ENCODE data around the gene PSMC3IP. TPM values are rescaled to one million over a fixed set of nuclear protein-coding genes. Genes with fewer than 3 reads are reported as not detected.
"Not testable (repeated sequence)": the region's sequence is repeated elsewhere in the genome, so short reads cannot be mapped to it uniquely, and the experiment has no call there.

Gene PSMC3IP
- total RNA-seq, 6 donors from 2014 or later: 1.9 to 6.8 (median 3.8) TPM; not detected in 1

GRCh38 chr17:42555122-42555622 is 22.4 kb downstream of the PSMC3IP start:
- ATAC-seq (ENCODE audit: low FRiP score in 2 of 2) (no peak), DNase-seq (no peak)
- 24% methylated on average over 4 of the region's 4 CpGs for WGBS, 2 donors
- H3K4me3 ChIP-seq: peak overlapping the region; percentile 59 to 95 (median 74)
- peak overlapping the region; percentile 82 to 96 (median 94) for H3K27ac ChIP-seq
- TF ChIP-seq POLR2AphosphoS5 (IDR thresholded peaks at IDR 0.05) (no peak), POLR2A (IDR thresholded peaks at IDR 0.05) (no peak), EP300 (IDR thresholded peaks at IDR 0.05) (no peak)
- no peaks in the 10 kb centered on the region for H3K9me3 ChIP-seq
- no peaks in the 10 kb centered on the region for H3K27me3 ChIP-seq
- H3K36me3 ChIP-seq: peaks cover 0 to 6% (median 0%) of the 10 kb centered on the region in 4 donors
- H3K4me1 ChIP-seq: peaks cover 17 to 43% (median 26%) of the 10 kb centered on the region in 4 donors

GRCh38 chr17:42554250-42555121 is 23.0 kb downstream of the PSMC3IP start:
- H3K27ac ChIP-seq: peak overlapping the region; percentile 82 to 96 (median 94)
- peak in 3 of 6 experiments; percentile 20 to 37 (median 34) for TF ChIP-seq CTCF (IDR thresholded peaks at IDR 0.05)
- peak; percentile 92 for TF ChIP-seq POLR2AphosphoS5 (IDR thresholded peaks at IDR 0.05)
- TF ChIP-seq EP300 (IDR thresholded peaks at IDR 0.05): peak in 1 of 4 donors; percentile 34
- TF ChIP-seq POLR2A (IDR thresholded peaks at IDR 0.05): peak in 3 of 4 donors; percentile 69 to 90 (median 72)
- H3K4me1 ChIP-seq: peaks cover 17 to 36% (median 24%) of the 10 kb centered on the region in 4 donors
- 1% methylated on average over 37 to 42 of the region's 82 CpGs for WGBS, 2 donors
- no peaks in the 10 kb centered on the region for H3K27me3 ChIP-seq
- H3K9me3 ChIP-seq: no peaks in the 10 kb centered on the region
- peaks cover 0 to 6% (median 0%) of the 10 kb centered on the region in 4 donors for H3K36me3 ChIP-seq
- H3K4me3 ChIP-seq: peak overlapping the region; percentile 59 to 95 (median 74)
- peak; percentile 92 to 97 for DNase-seq
- peak; percentile 88 to 96 for ATAC-seq (ENCODE audit: low FRiP score in 2 of 2)

- H3K9me3 ChIP-seq: no peaks in the 10 kb centered on the region
- H3K36me3 ChIP-seq: peaks cover 0 to 6% (median 0%) of the 10 kb centered on the region in 4 donors
- H3K27ac ChIP-seq: peak overlapping the region; percentile 82 to 96 (median 94)
- TF ChIP-seq POLR2AphosphoS5 (IDR thresholded peaks at IDR 0.05) (no peak), POLR2A (IDR thresholded peaks at IDR 0.05) (no peak), CTCF (IDR thresholded peaks at IDR 0.05) (no peak)
- H3K27me3 ChIP-seq: no peaks in the 10 kb centered on the region
- peaks cover 17 to 34% (median 23%) of the 10 kb centered on the region in 4 donors for H3K4me1 ChIP-seq
- ATAC-seq (ENCODE audit: low FRiP score in 2 of 2) (peak in 1 of 2 donors; percentile 17), DNase-seq (peak; percentile 61 to 81)
- H3K4me3 ChIP-seq: peak overlapping the region; percentile 59 to 95 (median 74)
- 67 to 78% methylated on average over 9 to 12 of the region's 16 CpGs for WGBS, 2 donors
These were observed 23.7 kb downstream of the PSMC3IP start for GRCh38 chr17:42553866-42554249.

- ATAC-seq (ENCODE audit: low FRiP score in 2 of 2) (peak; percentile 13 to 36), DNase-seq (peak in 1 of 2 donors; percentile 86)
- H3K9me3 ChIP-seq: no peaks in the 10 kb centered on the region
- peak overlapping the region in 2 of 4 donors; percentile 59 to 88 for H3K4me3 ChIP-seq
- 77 to 82% methylated on average over 18 to 32 of the region's 45 CpGs for WGBS, 2 donors
- no peaks in the 10 kb centered on the region for H3K27me3 ChIP-seq
- H3K36me3 ChIP-seq: peaks cover 0 to 6% (median 0%) of the 10 kb centered on the region in 4 donors
- H3K4me1 ChIP-seq: peaks cover 17 to 40% (median 24%) of the 10 kb centered on the region in 4 donors
- TF ChIP-seq POLR2A (IDR thresholded peaks at IDR 0.05): no peak
- no peak for TF ChIP-seq POLR2AphosphoS5 (IDR thresholded peaks at IDR 0.05)
- peak in 1 of 6 experiments; percentile 4 for TF ChIP-seq CTCF (IDR thresholded peaks at IDR 0.05)
- TF ChIP-seq EP300 (IDR thresholded peaks at IDR 0.05): no peak
- H3K27ac ChIP-seq: peak overlapping the region in 2 of 4 donors; percentile 94 to 95
These were observed 24.2 kb downstream of the PSMC3IP start for GRCh38 chr17:42553161-42553818.

- Histone ChIP-seq H3K27ac (peak within 1 kb of the TSS in 3 of 4 donors; percentile 94 to 96 (median 95)), H3K4me1 (peaks cover 17 to 46% (median 27%) of the 10 kb centered on the region in 4 donors), H3K4me3 (peak within 1 kb of the TSS in 3 of 4 donors; percentile 59 to 95 (median 88))
- DNase-seq; H3K27me3 ChIP-seq; H3K9me3 ChIP-seq; ATAC-seq (ENCODE audit: low FRiP score in 2 of 2); H3K36me3 ChIP-seq: not testable (repeated sequence)
- WGBS, 2 donors: 75 to 91% methylated on average over 2 to 15 of the region's 15 CpGs
These were observed 24.8 kb downstream of the PSMC3IP start, which contains the start of gene HSD17B1 for GRCh38 chr17:42552736-42553135. HSD17B1 (plus strand) TSS chr17:42552923; CDS start chr17:42552934, 11 bp downstream.

Data from upper lobe of left lung (tissue), 6 donors.